HepG2 (cell line): ENCODE data around the gene TRIM8. TPM values are rescaled to one million over a fixed set of nuclear protein-coding genes. Genes with fewer than 3 reads are reported as not detected.
A peak's percentile ranks its signal among the peaks of the same experiment; 100 is the strongest.

Experiments used
- ATAC-seq: fragments of 200-7000 bp; cut with Tn5 transposase; 3 replicates; pipeline ENCODE4 v1.9.1; 2020; ENCODE audit warnings: mild to moderate bottlenecking, moderate library complexity
- BruUV-seq: library from RNA; stranded (reverse); fragments of 400-500 nt; replicated peaks from 2 replicates; lab custom pipeline; 2021; lab: Mats Ljungman, UMichigan
- CTCF ChIA-PET: fragments of 300-600 bp; formaldehyde crosslinking; extraction: SDS; loops from one replicate; lab custom pipeline; 2021; ENCODE audit warnings: low total read pairs, inconsistent platforms, low intra/inter-chr PET ratio; lab: Yijun Ruan, JAX
- POLR2A ChIA-PET: fragments of 350-600 bp; sonication (Branson Sonifier 250); formaldehyde crosslinking; loops from one replicate; lab custom pipeline; 2020; ENCODE audit warnings: antibody characterized with exemption, inconsistent platforms; lab: Yijun Ruan, JAX
- DNase-seq: peaks from one replicate; pipeline ENCODE4 v3.0.0-alpha.2; 2015; ENCODE audit warnings: low spot score
- FAIRE-seq: peaks from 3 replicates; lab custom pipeline; 2011; peaks lifted over from hg19 to GRCh38; lab: Jason Lieb, UNC
- H2AFZ ChIP-seq: one replicate; pipeline ENCODE4 v1.6.1; 2011; ENCODE audit warnings: low read length, inconsistent platforms
- H3K27ac ChIP-seq: fragments of 300-600 bp; 3 replicates; pipeline ENCODE4 v1.8.0; 2011; ENCODE audit warnings: mixed run types, mild to moderate bottlenecking, mixed read lengths, low read length, inconsistent platforms; ENCODE audit not compliant: insufficient read depth; ENCODE audit errors: extremely low read length
- H3K27me3 ChIP-seq, 2 experiments: fragments of 200-600 bp in 1 of 2; 2 replicates in 1 of 2; 3 replicates in 1 of 2; pipeline versions ENCODE4 v1.6.0 to v1.8.0; 2011; ENCODE audit warnings: low read length in 2 of 2, mild to moderate bottlenecking in 2 of 2, moderate library complexity in 2 of 2, inconsistent platforms in 1 of 2; ENCODE audit not compliant: insufficient read depth in 2 of 2, control insufficient read depth in 1 of 2
- H3K36me3 ChIP-seq, 2 experiments: fragments of 200-600 bp in 1 of 2; replicated peaks in 1 of 2; 2 replicates in 1 of 2; 3 replicates in 1 of 2; pipeline versions ENCODE4 v1.5.1 to v1.8.0; 2011; ENCODE audit warnings: low read length in 2 of 2, inconsistent platforms in 1 of 2; ENCODE audit not compliant: insufficient read depth in 2 of 2, control insufficient read depth in 1 of 2
- H3K4me1 ChIP-seq: 2 replicates; pipeline ENCODE4 v1.5.1; 2012; ENCODE audit warnings: low read length, inconsistent platforms; ENCODE audit not compliant: insufficient read depth
- H3K4me2 ChIP-seq: 2 replicates; pipeline ENCODE4 v1.6.0; 2011; ENCODE audit warnings: low read depth, low read length, inconsistent platforms
- H3K4me3 ChIP-seq, 3 experiments: fragments of 200-600 bp in 1 of 3; sonication (generic), shearing (Covaris generic) in 1 of 3; replicated peaks in 1 of 3; 2 replicates each; pipeline ENCODE4 v1.5.1; 2011 to 2016; ENCODE audit warnings: low read length in 3 of 3, inconsistent platforms in 2 of 3, low read depth in 2 of 3, mild to moderate bottlenecking in 2 of 3, control low read depth in 1 of 3, mixed read lengths in 1 of 3; ENCODE audit not compliant: insufficient read depth in 1 of 3
- H3K79me2 ChIP-seq: one replicate; pipeline ENCODE4 v1.6.1; 2011; ENCODE audit warnings: low read length, inconsistent platforms; ENCODE audit not compliant: insufficient read depth
- H3K9ac ChIP-seq: 2 replicates; pipeline ENCODE4 v1.6.0; 2011; ENCODE audit warnings: mild to moderate bottlenecking, low read depth, low read length, inconsistent platforms; ENCODE audit not compliant: insufficient read depth
- H3K9me3 ChIP-seq: 2 replicates; pipeline ENCODE4 v1.5.1; 2012; ENCODE audit warnings: mild to moderate bottlenecking, low read length
- H4K20me1 ChIP-seq: 2 replicates; pipeline ENCODE4 v1.6.0; 2011; ENCODE audit warnings: inconsistent platforms, mild to moderate bottlenecking, low read length, moderate library complexity; ENCODE audit not compliant: insufficient read depth
- BCL6 ChIP-seq: IDR thresholded peaks from 2 replicates; pipeline ENCODE4 v1.6.1; 2016; ENCODE audit warnings: missing genetic modification reagents, missing compliant biosample characterization
- IKZF4 ChIP-seq: sonication (generic); formaldehyde crosslinking; IDR thresholded peaks from 2 replicates; pipeline ENCODE4 v1.5.1; 2020; ENCODE audit warnings: borderline replicate concordance, mild to moderate bottlenecking, low read depth, missing genetic modification reagents; ENCODE audit errors: not compliant biosample characterization
- KDM1A ChIP-seq: IDR thresholded peaks from 2 replicates; pipeline ENCODE4 v1.6.1; 2016; ENCODE audit warnings: missing compliant biosample characterization
- MIER2 ChIP-seq: IDR thresholded peaks from 2 replicates; pipeline ENCODE4 v1.6.1; 2016; ENCODE audit warnings: missing biosample characterization, missing genetic modification reagents
- MTA3 ChIP-seq: sonication (generic); formaldehyde crosslinking; IDR thresholded peaks from 2 replicates; pipeline ENCODE4 v1.4.0; 2020; ENCODE audit warnings: missing genetic modification reagents
- MTERF4 ChIP-seq: sonication (generic); formaldehyde crosslinking; IDR thresholded peaks from 2 replicates; pipeline ENCODE4 v1.8.0; 2023; ENCODE audit warnings: mild to moderate bottlenecking, missing genetic modification reagents
- PHB2 ChIP-seq: fragments of 450-650 bp; IDR thresholded peaks from 2 replicates; pipeline ENCODE4 v1.6.1; 2018; ENCODE audit not compliant: partially characterized antibody
- SMARCE1 ChIP-seq: fragments of 450-650 bp; IDR thresholded peaks from 2 replicates; pipeline ENCODE4 v1.6.1; 2017; ENCODE audit warnings: borderline replicate concordance
- YEATS4 ChIP-seq: sonication (generic); formaldehyde crosslinking; IDR thresholded peaks from 2 replicates; pipeline ENCODE4 v1.4.0; 2020; ENCODE audit warnings: missing genetic modification reagents, borderline replicate concordance
- ZMYM4 ChIP-seq: sonication (generic); formaldehyde crosslinking; IDR thresholded peaks from 2 replicates; pipeline ENCODE4 v1.8.1; 2023; ENCODE audit warnings: mild to moderate bottlenecking, missing genetic modification reagents
- ZNF121 ChIP-seq: sonication (generic); formaldehyde crosslinking; IDR thresholded peaks from 2 replicates; pipeline ENCODE4 v1.5.0; 2020; ENCODE audit warnings: mild to moderate bottlenecking, missing genetic modification reagents
- ZNF292 ChIP-seq: sonication (generic); formaldehyde crosslinking; IDR thresholded peaks from 2 replicates; pipeline ENCODE4 v1.8.1; 2022; ENCODE audit warnings: mild to moderate bottlenecking, low read depth, missing genetic modification reagents, borderline replicate concordance
- ZNF563 ChIP-seq: sonication (generic); formaldehyde crosslinking; IDR thresholded peaks from 2 replicates; pipeline ENCODE4 v1.8.0; 2022; ENCODE audit warnings: mild to moderate bottlenecking, moderate library complexity, missing genetic modification reagents
- WGBS: methylation state at CpG from one replicate; pipeline ENCODE4 v1.1.6; 2017; ENCODE audit warnings: low lambda C conversion rate; 5-methylcytosine and 5-hydroxymethylcytosine counted together
- in situ Hi-C: cut with HindIII; loops from 2 replicates; pipeline ENCODE4 v1.10.0; 2017; ENCODE audit warnings: low pct_unique_long_range_greater_than_20kb; ENCODE audit not compliant: extremely low pct_ligation_motif_present
- intact Hi-C: fragments of 100-400 bp; cut with micrococcal nuclease; formaldehyde crosslinking; loops from one replicate; pipeline ENCODE4 v1.10.0; 2022; ENCODE audit not compliant: unreplicated experiment
- polyA plus RNA-seq, 8 experiments: library from polyadenylated mRNA; depleted of rRNA in 3 of 8; stranded (reverse) in 7 of 8; unstranded in 1 of 8; fragments of >200 nt; fragmentation: Illumina TruSeq in 4 of 8; extraction: Trizol in 4 of 8; gene quantifications; 2 replicates each; pipeline versions ENCODE4 v1.2.1 to v1.2.3, GENCODE V29; 2011 to 2016; ENCODE audit warnings: low read depth in 4 of 8, missing spikeins in 1 of 8, mixed read lengths in 1 of 8; ENCODE audit not compliant: insufficient read depth in 1 of 8
- total RNA-seq, 5 experiments: library from RNA; depleted of rRNA; stranded (reverse); fragments of >200 nt; fragmentation: Illumina TruSeq; extraction: Trizol; gene quantifications; 2 replicates each; pipeline ENCODE4 v1.2.3, GENCODE V29; 2016; ENCODE audit warnings: low read depth in 1 of 5
- TF ChIP-seq, protein P1 (sequence below): sonication (generic); formaldehyde crosslinking; IDR thresholded peaks from 2 replicates; pipeline ENCODE4 v1.5.0; 2020; ENCODE audit warnings: mild to moderate bottlenecking, low read depth, missing genetic modification reagents, borderline replicate concordance

Gene TRIM8
- total and polyA plus RNA-seq, 2 of the 13 experiments (the other 11 are each of a cell fraction or from before 2014, with no cell fraction given), result 38.9 to 66.5 TPM

GRCh38 chr10:102701796-102702195, 57.5 kb downstream of the TRIM8 start:
- BruUV-seq, result no TSS peak
- H3K4me3 ChIP-seq, result no peak overlapping the region
- no peak overlapping the region for H3K9ac ChIP-seq
- 94% methylated on average over 3 of the region's 3 CpGs for WGBS
- intact Hi-C loops (no loop called here), in situ Hi-C loops (no loop called here)
- no peak overlapping the region for H3K27ac ChIP-seq
- DNase-seq, result no peak
- no peak overlapping the region for H3K4me2 ChIP-seq
- no peaks in the 10 kb centered on the region for H3K79me2 ChIP-seq
- TF ChIP-seq BCL6 (CRISPR knock-in tag) (no peak), MTA3 (no peak), ZNF121 (CRISPR knock-in tag) (peak; percentile 52; the same call in 1 of the 2 replicates)
- TF ChIP-seq, all 625 proteins: peak for 1
- ATAC-seq, result no peak
- no peaks in the 10 kb centered on the region for H4K20me1 ChIP-seq
- H3K36me3 ChIP-seq, result peaks cover 2 to 21% of the 10 kb centered on the region in 2 experiments; a peak in 3 of 5 replicates
- H3K27me3 ChIP-seq, result no peaks in the 10 kb centered on the region
- CTCF ChIA-PET, result no interaction called here
- no peaks in the 10 kb centered on the region for H3K9me3 ChIP-seq
- peaks cover under 1% of the 10 kb centered on the region; the same call in 1 of the 2 replicates for H3K4me1 ChIP-seq
- H2AFZ ChIP-seq, result no peak overlapping the region
- no peak for FAIRE-seq
- POLR2A ChIA-PET, result no interaction called here

DNA sequence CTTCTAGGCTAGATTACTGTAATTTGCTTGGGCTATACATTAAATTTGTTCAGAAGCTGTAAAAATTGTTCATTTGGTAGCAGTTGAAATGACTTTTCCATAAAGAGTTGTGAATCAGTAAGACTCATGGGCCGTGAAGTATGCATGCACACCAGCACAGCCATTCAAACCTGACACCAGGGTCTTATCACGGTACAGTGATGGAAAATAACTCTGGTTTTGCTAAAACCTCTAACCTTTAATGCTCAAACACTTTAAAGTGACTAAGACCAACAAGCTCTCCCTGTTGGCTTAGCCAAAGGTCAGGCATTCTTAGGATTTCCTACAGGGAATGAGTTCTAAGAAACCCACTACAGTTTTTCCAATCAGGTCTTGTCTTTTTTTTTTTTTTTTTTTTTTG, 58.5 kb downstream of the TRIM8 start:
- in situ Hi-C loops (no loop called here), intact Hi-C loops (no loop called here)
- Histone ChIP-seq H4K20me1 (no peaks in the 10 kb centered on the region), H3K36me3 (peaks cover 2 to 16% of the 10 kb centered on the region in 2 experiments; a peak in 3 of 5 replicates), H3K27me3 (no peaks in the 10 kb centered on the region), H3K4me2 (no peak overlapping the region), H2AFZ (no peak overlapping the region), H3K4me1 (peaks cover 10% of the 10 kb centered on the region), H3K9ac (no peak overlapping the region), H3K79me2 (no peaks in the 10 kb centered on the region), H3K4me3 (no peak overlapping the region), H3K27ac (no peak overlapping the region), H3K9me3 (no peaks in the 10 kb centered on the region)
- TF ChIP-seq, protein P1, sequence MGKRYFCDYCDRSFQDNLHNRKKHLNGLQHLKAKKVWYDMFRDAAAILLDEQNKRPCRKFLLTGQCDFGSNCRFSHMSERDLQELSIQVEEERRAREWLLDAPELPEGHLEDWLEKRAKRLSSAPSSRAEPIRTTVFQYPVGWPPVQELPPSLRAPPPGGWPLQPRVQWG, result no peak
- no peak for TF ChIP-seq ZMYM4 (CRISPR knock-in tag)
- no peak for TF ChIP-seq PHB2
- TF ChIP-seq MIER2 (CRISPR knock-in tag), result no peak
- TF ChIP-seq ZNF563 (CRISPR knock-in tag), result no peak
- no peak for TF ChIP-seq KDM1A
- no peak for TF ChIP-seq MTERF4 (CRISPR knock-in tag)
- TF ChIP-seq SMARCE1, result no peak
- TF ChIP-seq YEATS4 (CRISPR knock-in tag), result no peak
- no peak for TF ChIP-seq IKZF4
- no peak for TF ChIP-seq ZNF292 (CRISPR knock-in tag)
- FAIRE-seq (no peak), ATAC-seq (no peak), DNase-seq (no peak)
- WGBS, result 95% methylated on average over 2 of the region's 2 CpGs
- ChIA-PET POLR2A (interaction anchor here (0.6 kb wide), 1 partner anchor 27 kb away, joined by 3 read pairs; no protein-coding TSS in a partner anchor), CTCF (no interaction called here)
- BruUV-seq, result no TSS peak
